Astrocyte (in vitro differentiated cells and primary cell): ENCODE data around the gene CRYL1. TPM values are rescaled to one million over a fixed set of nuclear protein-coding genes. Genes with fewer than 3 reads are reported as not detected.

Experiments
- DNase-seq: peaks from one replicate; pipeline ENCODE4 v3.0.0-alpha.2; 2010; ENCODE audit warnings: low read depth
- FAIRE-seq: peaks from 2 replicates; lab custom pipeline; 2011; peaks lifted over from hg19 to GRCh38; lab: Jason Lieb, UNC
- H2AFZ ChIP-seq: 2 replicates; pipeline ENCODE4 v1.6.0; 2012; ENCODE audit warnings: low read depth, low read length, inconsistent platforms
- H3K27ac ChIP-seq: 2 replicates; pipeline ENCODE4 v1.5.1; 2011; ENCODE audit warnings: low read depth, low read length, inconsistent platforms
- H3K27me3 ChIP-seq: 2 replicates; pipeline ENCODE4 v1.6.0; 2011; ENCODE audit warnings: low read length, inconsistent platforms; ENCODE audit not compliant: insufficient read depth
- H3K36me3 ChIP-seq: 2 replicates; pipeline ENCODE4 v1.5.1; 2011; ENCODE audit warnings: low read length, inconsistent platforms; ENCODE audit not compliant: insufficient read depth
- H3K4me1 ChIP-seq: 2 replicates; pipeline ENCODE4 v1.5.1; 2011; ENCODE audit warnings: low read length, inconsistent platforms; ENCODE audit not compliant: insufficient read depth
- H3K4me2 ChIP-seq: 2 replicates; pipeline ENCODE4 v1.6.0; 2012; ENCODE audit warnings: low read length, inconsistent platforms
- H3K4me3 ChIP-seq: 2 replicates; pipeline ENCODE4 v1.5.1; 2011; ENCODE audit warnings: low read depth, mild to moderate bottlenecking, low read length, inconsistent platforms; ENCODE audit not compliant: insufficient read depth
- H3K79me2 ChIP-seq: 2 replicates; pipeline ENCODE4 v1.6.0; 2012; ENCODE audit warnings: mild to moderate bottlenecking, low read length, inconsistent platforms; ENCODE audit not compliant: insufficient read depth
- H3K9ac ChIP-seq: 2 replicates; pipeline ENCODE4 v1.6.0; 2012; ENCODE audit warnings: mild to moderate bottlenecking, low read length, inconsistent platforms
- H3K9me3 ChIP-seq: 2 replicates; pipeline ENCODE4 v1.5.1; 2012; ENCODE audit warnings: low read depth, mild to moderate bottlenecking, low read length, inconsistent platforms; ENCODE audit not compliant: insufficient read depth
- H4K20me1 ChIP-seq: 2 replicates; pipeline ENCODE4 v1.6.0; 2012; ENCODE audit warnings: low read length, inconsistent platforms; ENCODE audit not compliant: insufficient read depth
- H3K27ac Mint-ChIP-seq: one replicate; pipeline ENCODE4 v1.8.0; 2021; ENCODE audit warnings: mild to moderate bottlenecking, mixed read lengths; ENCODE audit not compliant: unreplicated experiment
- H3K27me3 Mint-ChIP-seq: one replicate; pipeline ENCODE4 v1.8.0; 2021; ENCODE audit warnings: low read depth, mixed read lengths; ENCODE audit not compliant: unreplicated experiment
- H3K36me3 Mint-ChIP-seq: one replicate; pipeline ENCODE4 v1.8.0; 2021; ENCODE audit warnings: low read depth, mixed read lengths; ENCODE audit not compliant: unreplicated experiment
- H3K4me1 Mint-ChIP-seq: one replicate; pipeline ENCODE4 v1.8.0; 2021; ENCODE audit warnings: low read depth, mixed read lengths; ENCODE audit not compliant: unreplicated experiment
- H3K4me3 Mint-ChIP-seq: one replicate; pipeline ENCODE4 v1.8.0; 2021; ENCODE audit warnings: mild to moderate bottlenecking, moderate library complexity, mixed read lengths; ENCODE audit not compliant: unreplicated experiment
- H3K9me3 Mint-ChIP-seq: one replicate; pipeline ENCODE4 v1.8.0; 2021; ENCODE audit warnings: mild to moderate bottlenecking, mixed read lengths; ENCODE audit not compliant: unreplicated experiment
- EZH2 ChIP-seq: IDR thresholded peaks from 2 replicates; pipeline ENCODE4 v1.6.1; 2012; ENCODE audit warnings: mild to moderate bottlenecking, low read length, inconsistent platforms; ENCODE audit not compliant: insufficient read depth
- total RNA-seq: library from RNA; stranded (reverse); gene quantifications from 2 replicates; pipeline ENCODE4 v1.2.1, GENCODE V29; 2021
- TF ChIP-seq, protein P1 (sequence below): IDR thresholded peaks from 2 replicates; pipeline ENCODE4 v1.5.1; 2011; ENCODE audit warnings: low read depth, mild to moderate bottlenecking, inconsistent platforms, low read length, moderate library complexity; ENCODE audit not compliant: insufficient read depth

CRYL1 gene
- total RNA-seq, 1 donor from 2014 or later, result 3.7 TPM

DNA sequence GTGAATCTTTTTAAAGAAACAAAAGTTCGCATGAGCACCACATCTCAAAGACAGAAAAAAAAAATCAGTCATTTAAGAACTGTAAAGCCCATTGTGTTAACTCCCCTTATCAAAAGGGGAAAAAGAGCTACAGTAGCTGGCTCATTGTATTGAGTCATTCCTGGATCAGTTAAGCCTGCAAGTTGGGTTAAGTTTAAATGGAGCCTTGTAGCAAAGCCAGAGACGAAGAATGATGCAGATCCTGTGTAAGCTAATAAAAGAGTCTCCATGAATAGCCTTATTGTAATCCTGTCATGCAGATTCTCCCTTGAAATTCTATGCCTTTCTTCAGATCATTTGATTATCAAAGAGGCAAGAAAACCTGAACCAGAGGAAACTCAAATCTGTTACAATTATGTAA, 83.8 kb downstream of the CRYL1 start:
- FAIRE-seq, result no peak
- peaks cover 9% of the 10 kb centered on the region for H3K27me3 Mint-ChIP-seq

GRCh38 chr13:20441056-20441455, 84.6 kb downstream of the CRYL1 start:
- Histone ChIP-seq H2AFZ (no peak overlapping the region), H4K20me1 (no peaks in the 10 kb centered on the region), H3K36me3 (no peaks in the 10 kb centered on the region), H3K9ac (no peak overlapping the region), H3K9me3 (no peaks in the 10 kb centered on the region), H3K27ac (no peak overlapping the region), H3K4me1 (peaks cover 15% of the 10 kb centered on the region), H3K4me2 (no peak overlapping the region), H3K79me2 (no peaks in the 10 kb centered on the region), H3K4me3 (no peak overlapping the region), H3K27me3 (no peaks in the 10 kb centered on the region)
- no peak for FAIRE-seq
- no peak overlapping the region for H3K4me3 Mint-ChIP-seq
- H3K27me3 Mint-ChIP-seq, result peaks cover 9% of the 10 kb centered on the region
- H3K4me1 Mint-ChIP-seq, result peaks cover 6% of the 10 kb centered on the region
- no peak for DNase-seq
- no peaks in the 10 kb centered on the region for H3K36me3 Mint-ChIP-seq
- TF ChIP-seq, protein P1, sequence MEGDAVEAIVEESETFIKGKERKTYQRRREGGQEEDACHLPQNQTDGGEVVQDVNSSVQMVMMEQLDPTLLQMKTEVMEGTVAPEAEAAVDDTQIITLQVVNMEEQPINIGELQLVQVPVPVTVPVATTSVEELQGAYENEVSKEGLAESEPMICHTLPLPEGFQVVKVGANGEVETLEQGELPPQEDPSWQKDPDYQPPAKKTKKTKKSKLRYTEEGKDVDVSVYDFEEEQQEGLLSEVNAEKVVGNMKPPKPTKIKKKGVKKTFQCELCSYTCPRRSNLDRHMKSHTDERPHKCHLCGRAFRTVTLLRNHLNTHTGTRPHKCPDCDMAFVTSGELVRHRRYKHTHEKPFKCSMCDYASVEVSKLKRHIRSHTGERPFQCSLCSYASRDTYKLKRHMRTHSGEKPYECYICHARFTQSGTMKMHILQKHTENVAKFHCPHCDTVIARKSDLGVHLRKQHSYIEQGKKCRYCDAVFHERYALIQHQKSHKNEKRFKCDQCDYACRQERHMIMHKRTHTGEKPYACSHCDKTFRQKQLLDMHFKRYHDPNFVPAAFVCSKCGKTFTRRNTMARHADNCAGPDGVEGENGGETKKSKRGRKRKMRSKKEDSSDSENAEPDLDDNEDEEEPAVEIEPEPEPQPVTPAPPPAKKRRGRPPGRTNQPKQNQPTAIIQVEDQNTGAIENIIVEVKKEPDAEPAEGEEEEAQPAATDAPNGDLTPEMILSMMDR, result no peak
- no peak for TF ChIP-seq EZH2
- peaks cover 7% of the 10 kb centered on the region for H3K9me3 Mint-ChIP-seq
- no peak overlapping the region for H3K27ac Mint-ChIP-seq

More for the DNA sequence above, 83.8 kb downstream of the CRYL1 start:
- no peaks in the 10 kb centered on the region for H3K36me3 Mint-ChIP-seq
- H3K27ac Mint-ChIP-seq, result no peak overlapping the region
- DNase-seq, result peak; percentile 83
- Histone ChIP-seq H3K4me2 (no peak overlapping the region), H3K9me3 (no peaks in the 10 kb centered on the region), H4K20me1 (no peaks in the 10 kb centered on the region), H3K27ac (no peak overlapping the region), H2AFZ (no peak overlapping the region), H3K27me3 (no peaks in the 10 kb centered on the region), H3K4me3 (no peak overlapping the region), H3K4me1 (peaks cover 15% of the 10 kb centered on the region), H3K36me3 (no peaks in the 10 kb centered on the region), H3K79me2 (no peaks in the 10 kb centered on the region), H3K9ac (no peak overlapping the region)
- no peak overlapping the region for H3K4me3 Mint-ChIP-seq
- H3K4me1 Mint-ChIP-seq, result peaks cover 6% of the 10 kb centered on the region
- no peak for TF ChIP-seq EZH2
- TF ChIP-seq, protein P1, result no peak
- H3K9me3 Mint-ChIP-seq, result peaks cover 7% of the 10 kb centered on the region

- peaks cover 3% of the 10 kb centered on the region for H3K27me3 ChIP-seq
- peak; percentile 64 for DNase-seq
- H3K4me3 ChIP-seq, result no peak overlapping the region
- H3K9ac ChIP-seq, result no peak overlapping the region
- H3K27ac ChIP-seq, result no peak overlapping the region
- H3K27me3 Mint-ChIP-seq, result peaks cover 19% of the 10 kb centered on the region
- no peaks in the 10 kb centered on the region for H3K79me2 ChIP-seq
- H3K36me3 ChIP-seq, result no peaks in the 10 kb centered on the region
- TF ChIP-seq, protein P1, result no peak
- no peak overlapping the region for H3K4me2 ChIP-seq
- H3K4me3 Mint-ChIP-seq, result no peak overlapping the region
- H3K4me1 ChIP-seq, result peaks cover 15% of the 10 kb centered on the region
- H3K27ac Mint-ChIP-seq, result no peak overlapping the region
- H4K20me1 ChIP-seq, result no peaks in the 10 kb centered on the region
- H3K36me3 Mint-ChIP-seq, result no peaks in the 10 kb centered on the region
- no peak for FAIRE-seq
- no peak overlapping the region for H2AFZ ChIP-seq
- no peaks in the 10 kb centered on the region for H3K9me3 ChIP-seq
- peaks cover 6% of the 10 kb centered on the region for H3K4me1 Mint-ChIP-seq
- peaks cover 8% of the 10 kb centered on the region for H3K9me3 Mint-ChIP-seq
Measured at GRCh38 chr13:20439261-20439660, 86.4 kb downstream of the CRYL1 start.
